ENCODE measurements around the gene IFT25.

DNA sequence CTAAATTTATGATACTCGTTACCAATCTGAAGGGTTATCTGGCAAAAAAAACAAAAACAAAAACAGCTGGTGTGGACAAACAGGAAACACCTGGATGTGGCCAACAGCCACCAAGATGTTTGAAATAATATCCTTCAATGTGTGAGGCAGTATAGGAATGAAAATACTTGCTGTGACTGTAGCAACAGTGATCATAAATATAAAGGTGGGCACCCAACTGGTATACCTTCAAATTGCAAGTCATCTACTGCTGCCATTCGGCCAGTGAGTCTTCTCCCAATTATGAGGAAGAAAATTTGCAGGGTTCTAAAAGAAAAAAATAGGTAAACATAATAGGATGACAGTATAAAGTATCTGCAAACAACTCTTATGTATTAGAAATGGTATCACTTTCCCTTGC lies 56.8 kb downstream of the IFT25 start:
- TF ChIP-seq ZNF484 (CRISPR knock-in tag; IDR thresholded peaks at IDR 0.05; ENCODE audit: borderline replicate concordance, low read depth) (no peak), KDM5A (IDR thresholded peaks at IDR 0.05; ENCODE audit: borderline replicate concordance, low read length) (no peak), ZSCAN25 (CRISPR knock-in tag; IDR thresholded peaks at IDR 0.05) (no peak), EP300 (IDR thresholded peaks at IDR 0.05; ENCODE audit: low read depth in 2 of 2, low read length in 2 of 2) (no peak), EP300 (CRISPR knock-in tag; IDR thresholded peaks at IDR 0.05; ENCODE audit: borderline replicate concordance) (no peak), ARNT (IDR thresholded peaks at IDR 0.05) (no peak), RFXANK (CRISPR knock-in tag; IDR thresholded peaks at IDR 0.05) (no peak), NCOR1 (IDR thresholded peaks at IDR 0.05; ENCODE audit: borderline replicate concordance, low read length) (no peak), STAT5B (CRISPR knock-in tag; IDR thresholded peaks at IDR 0.05) (no peak), SP1 (IDR thresholded peaks at IDR 0.05) (no peak), SP1 (CRISPR knock-in tag; IDR thresholded peaks at IDR 0.05) (no peak)
- TF ChIP-seq, protein P1, sequence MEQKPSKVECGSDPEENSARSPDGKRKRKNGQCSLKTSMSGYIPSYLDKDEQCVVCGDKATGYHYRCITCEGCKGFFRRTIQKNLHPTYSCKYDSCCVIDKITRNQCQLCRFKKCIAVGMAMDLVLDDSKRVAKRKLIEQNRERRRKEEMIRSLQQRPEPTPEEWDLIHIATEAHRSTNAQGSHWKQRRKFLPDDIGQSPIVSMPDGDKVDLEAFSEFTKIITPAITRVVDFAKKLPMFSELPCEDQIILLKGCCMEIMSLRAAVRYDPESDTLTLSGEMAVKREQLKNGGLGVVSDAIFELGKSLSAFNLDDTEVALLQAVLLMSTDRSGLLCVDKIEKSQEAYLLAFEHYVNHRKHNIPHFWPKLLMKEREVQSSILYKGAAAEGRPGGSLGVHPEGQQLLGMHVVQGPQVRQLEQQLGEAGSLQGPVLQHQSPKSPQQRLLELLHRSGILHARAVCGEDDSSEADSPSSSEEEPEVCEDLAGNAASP (CRISPR knock-in tag; IDR thresholded peaks at IDR 0.05; ENCODE audit: borderline replicate concordance) = no peak
- TF ChIP-seq, protein P2, sequence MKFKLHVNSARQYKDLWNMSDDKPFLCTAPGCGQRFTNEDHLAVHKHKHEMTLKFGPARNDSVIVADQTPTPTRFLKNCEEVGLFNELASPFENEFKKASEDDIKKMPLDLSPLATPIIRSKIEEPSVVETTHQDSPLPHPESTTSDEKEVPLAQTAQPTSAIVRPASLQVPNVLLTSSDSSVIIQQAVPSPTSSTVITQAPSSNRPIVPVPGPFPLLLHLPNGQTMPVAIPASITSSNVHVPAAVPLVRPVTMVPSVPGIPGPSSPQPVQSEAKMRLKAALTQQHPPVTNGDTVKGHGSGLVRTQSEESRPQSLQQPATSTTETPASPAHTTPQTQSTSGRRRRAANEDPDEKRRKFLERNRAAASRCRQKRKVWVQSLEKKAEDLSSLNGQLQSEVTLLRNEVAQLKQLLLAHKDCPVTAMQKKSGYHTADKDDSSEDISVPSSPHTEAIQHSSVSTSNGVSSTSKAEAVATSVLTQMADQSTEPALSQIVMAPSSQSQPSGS (CRISPR knock-in tag; IDR thresholded peaks at IDR 0.05) = no peak

Measured in HepG2 (cell line).